ENCODE data around the gene CPLX1. TPM values are rescaled to one million over a fixed set of nuclear protein-coding genes. Genes with fewer than 3 reads are reported as not detected.
"Not testable (repeated sequence)": the region's sequence is repeated elsewhere in the genome, so short reads cannot be mapped to it uniquely, and the experiment has no call there.

Gene CPLX1
- total and polyA plus RNA-seq, 7 experiments from 2014 or later, result 0.17 to 1.9 (median 0.58) TPM; not detected in 1

DNA sequence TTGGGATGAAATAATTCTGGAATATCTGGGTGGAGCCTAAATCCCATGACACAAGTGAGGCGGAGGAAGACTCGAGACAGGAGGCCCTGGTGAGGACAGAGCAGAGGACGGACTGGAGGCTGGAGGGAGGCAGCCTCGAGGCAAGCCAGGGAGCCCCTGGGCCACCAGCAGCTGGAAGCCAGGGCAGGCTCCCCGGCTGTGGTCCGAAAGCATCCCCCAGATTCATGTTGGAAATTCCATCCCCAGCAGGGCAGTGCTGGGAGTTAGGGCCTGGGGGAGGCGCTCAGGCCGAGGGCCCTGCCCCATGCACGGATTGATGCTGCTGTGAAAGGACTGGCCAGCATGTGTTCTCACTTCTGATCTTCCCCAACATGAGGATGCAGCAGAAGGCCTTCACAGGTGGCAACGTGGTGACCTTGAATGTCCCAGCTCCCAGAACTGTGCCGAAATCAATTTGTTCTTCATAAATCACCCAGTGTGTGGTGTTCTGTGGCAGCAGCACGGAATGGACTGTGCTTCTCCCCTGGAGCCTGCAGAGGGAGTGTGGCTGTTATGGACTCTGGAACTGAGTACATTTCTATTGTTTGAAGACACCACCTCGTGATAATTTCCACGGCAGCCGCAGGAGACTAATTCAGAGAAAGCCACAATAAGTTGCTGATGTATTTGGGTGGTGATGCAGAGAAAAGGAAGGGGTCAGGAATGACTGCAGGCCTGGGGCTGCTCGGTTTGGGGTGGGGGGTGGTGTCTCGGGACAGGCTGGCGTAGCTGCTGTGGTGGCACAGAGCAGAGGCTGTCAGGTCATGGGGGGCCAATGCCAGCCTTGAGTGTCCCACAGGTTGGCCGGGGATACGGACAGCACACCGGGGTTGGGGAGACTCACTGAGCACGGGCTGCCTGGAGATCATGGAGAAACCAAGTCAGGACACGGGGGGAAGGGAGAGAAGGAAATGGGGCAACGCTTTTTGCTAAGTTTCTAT is 63.4 kb downstream of the CPLX1 start:
- POLR2A ChIA-PET, result interaction anchor here (0.7 kb wide), 1 partner anchor 413 kb away, joined by 3 read pairs; no protein-coding TSS in a partner anchor
- H3K4me3 ChIP-seq (ENCODE audit: low read length), result no peak overlapping the region
- no peaks in the 10 kb centered on the region for H3K27me3 ChIP-seq (ENCODE audit: control insufficient read depth in 2 of 2, insufficient read depth in 2 of 2, low read length in 2 of 2)
- peak overlapping the region in 3 of 9 donors; percentile 64 to 69 (median 65) for H3K27ac Mint-ChIP-seq
- ATAC-seq (no peak), DNase-seq (no peak)
- CTCF ChIA-PET, result no interaction called here
- H3K9me3 Mint-ChIP-seq, result peaks cover 0 to 20% (median 0%) of the 10 kb centered on the region in 11 donors
- H3K4me1 ChIP-seq (ENCODE audit: control insufficient read depth in 2 of 2, insufficient read depth in 2 of 2, low read length in 2 of 2), result no peaks in the 10 kb centered on the region
- H3K27me3 Mint-ChIP-seq, result no peaks in the 10 kb centered on the region
- H3K9me3 ChIP-seq (ENCODE audit: control insufficient read depth in 2 of 3, low read length in 3 of 3), result no peaks in the 10 kb centered on the region
- peaks cover 0 to 45% (median 3%) of the 10 kb centered on the region in 3 experiments for H3K36me3 ChIP-seq (ENCODE audit: control insufficient read depth in 2 of 3, insufficient read depth in 3 of 3, low read length in 3 of 3)
- no peak overlapping the region for H3K27ac ChIP-seq (ENCODE audit: low read depth, low read length)
- peaks cover 7 to 30% (median 13%) of the 10 kb centered on the region in 7 donors for H3K4me1 Mint-ChIP-seq
- intact Hi-C loops (cut with micrococcal nuclease), result no loop called here
- peaks cover 5 to 71% (median 43%) of the 10 kb centered on the region in 5 donors for H3K36me3 Mint-ChIP-seq
- no peak overlapping the region for H3K4me3 Mint-ChIP-seq

DNA sequence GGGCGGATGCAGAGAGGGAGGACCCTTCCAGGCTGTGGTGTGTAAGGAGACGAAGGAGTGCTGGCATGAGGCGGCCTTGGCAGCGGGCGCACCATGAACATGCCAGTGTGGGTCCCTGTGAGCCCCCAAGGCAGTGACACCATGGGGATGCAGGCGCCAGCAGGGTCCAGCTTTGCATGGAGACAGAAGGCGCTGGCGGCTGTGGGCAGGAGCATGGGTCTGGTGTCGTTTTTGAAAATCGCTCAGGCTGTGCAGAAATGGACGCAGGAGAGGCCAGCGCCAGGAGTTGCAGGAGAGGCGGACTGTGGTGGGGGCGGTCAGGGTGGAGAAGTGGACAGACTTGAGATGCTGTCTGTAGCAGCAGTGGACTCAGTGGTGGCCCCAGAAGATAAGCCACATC is 64.2 kb downstream of the CPLX1 start:
- H3K4me3 Mint-ChIP-seq, result no peak overlapping the region
- intact Hi-C loops (cut with micrococcal nuclease), result no loop called here
- H3K9me3 ChIP-seq (ENCODE audit: control insufficient read depth in 2 of 3, low read length in 3 of 3), result no peaks in the 10 kb centered on the region
- no peaks in the 10 kb centered on the region for H3K4me1 ChIP-seq (ENCODE audit: control insufficient read depth in 2 of 2, insufficient read depth in 2 of 2, low read length in 2 of 2)
- CTCF ChIA-PET, result no interaction called here
- peak overlapping the region in 2 of 9 donors; percentile 23 to 56 for H3K27ac Mint-ChIP-seq
- POLR2A ChIA-PET, result interaction anchor here (0.7 kb wide), 1 partner anchor 553 kb away, joined by 3 read pairs; no protein-coding TSS in a partner anchor
- peaks cover 5 to 65% (median 36%) of the 10 kb centered on the region in 5 donors for H3K36me3 Mint-ChIP-seq
- peaks cover 0 to 20% (median 0%) of the 10 kb centered on the region in 11 donors for H3K9me3 Mint-ChIP-seq
- H3K27ac ChIP-seq (ENCODE audit: low read depth, low read length), result no peak overlapping the region
- no peak overlapping the region for H3K4me3 ChIP-seq (ENCODE audit: low read length)
- H3K27me3 Mint-ChIP-seq, result no peaks in the 10 kb centered on the region
- peaks cover 7 to 31% (median 13%) of the 10 kb centered on the region in 7 donors for H3K4me1 Mint-ChIP-seq
- H3K27me3 ChIP-seq (ENCODE audit: control insufficient read depth in 2 of 2, insufficient read depth in 2 of 2, low read length in 2 of 2), result no peaks in the 10 kb centered on the region
- no peak for ATAC-seq
- H3K36me3 ChIP-seq (ENCODE audit: control insufficient read depth in 2 of 3, insufficient read depth in 3 of 3, low read length in 3 of 3), result peaks cover 0 to 39% (median 0%) of the 10 kb centered on the region in 3 experiments
- no peak for DNase-seq

DNA sequence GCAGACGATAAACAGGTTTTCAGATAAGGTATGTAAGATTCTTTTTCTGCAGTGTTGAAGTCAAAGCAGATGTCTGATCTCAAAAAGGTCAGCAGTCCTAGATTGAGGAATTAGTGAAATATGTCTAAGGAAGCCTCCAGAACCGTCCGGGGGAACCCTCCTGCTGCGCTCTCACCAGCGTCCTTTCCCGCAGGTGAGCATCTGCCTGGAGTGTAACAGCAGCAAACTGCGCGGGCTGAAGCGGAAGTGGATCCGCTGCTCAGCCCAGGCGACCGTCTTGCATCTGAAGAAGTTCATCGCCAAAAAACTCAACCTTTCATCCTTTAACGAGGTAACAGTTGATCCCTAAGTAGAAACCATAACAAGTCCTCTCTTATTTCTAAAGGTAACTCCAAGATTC is 64.8 kb downstream of the CPLX1 start:
- no peaks in the 10 kb centered on the region for H3K9me3 ChIP-seq (ENCODE audit: control insufficient read depth in 2 of 3, low read length in 3 of 3)
- H3K36me3 Mint-ChIP-seq, result peaks cover 2 to 60% (median 30%) of the 10 kb centered on the region in 5 donors
- ChIA-PET CTCF (no interaction called here), POLR2A (interaction anchor here (0.7 kb wide), 1 partner anchor 553 kb away, joined by 3 read pairs; no protein-coding TSS in a partner anchor)
- peaks cover 7 to 31% (median 13%) of the 10 kb centered on the region in 7 donors for H3K4me1 Mint-ChIP-seq
- H3K27me3 Mint-ChIP-seq, result no peaks in the 10 kb centered on the region
- DNase-seq (no peak), ATAC-seq (no peak)
- peaks cover 0 to 33% (median 0%) of the 10 kb centered on the region in 3 experiments for H3K36me3 ChIP-seq (ENCODE audit: control insufficient read depth in 2 of 3, insufficient read depth in 3 of 3, low read length in 3 of 3)
- H3K4me3 ChIP-seq (ENCODE audit: low read length), result no peak overlapping the region
- no peaks in the 10 kb centered on the region for H3K4me1 ChIP-seq (ENCODE audit: control insufficient read depth in 2 of 2, insufficient read depth in 2 of 2, low read length in 2 of 2)
- H3K27me3 ChIP-seq (ENCODE audit: control insufficient read depth in 2 of 2, insufficient read depth in 2 of 2, low read length in 2 of 2), result no peaks in the 10 kb centered on the region
- no peak overlapping the region for H3K4me3 Mint-ChIP-seq
- intact Hi-C loops (cut with micrococcal nuclease), result no loop called here
- H3K27ac Mint-ChIP-seq, result peak overlapping the region in 1 of 9 donors; percentile 55
- H3K9me3 Mint-ChIP-seq, result peaks cover 0 to 17% (median 0%) of the 10 kb centered on the region in 11 donors
- no peak overlapping the region for H3K27ac ChIP-seq (ENCODE audit: low read depth, low read length)

DNA sequence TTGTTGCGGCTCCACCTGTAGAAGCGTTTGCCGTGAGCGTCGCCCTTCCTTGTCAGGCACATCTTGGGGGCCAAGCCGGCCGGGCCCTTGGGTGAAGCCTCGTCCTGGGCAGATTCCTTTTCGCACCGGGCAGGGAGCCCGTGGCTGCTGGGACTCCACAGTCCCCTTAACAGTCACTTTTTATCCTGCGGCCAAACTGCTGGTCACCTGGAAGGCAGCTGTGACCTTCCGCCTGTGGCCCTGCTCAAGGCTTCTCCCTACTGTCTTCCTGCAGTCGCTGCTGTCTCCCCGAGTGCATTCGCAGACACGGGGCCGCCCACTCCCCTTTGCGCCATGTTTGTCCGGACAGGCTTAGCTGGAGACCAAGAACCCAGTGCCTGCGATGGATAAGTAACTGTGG is 65.3 kb downstream of the CPLX1 start:
- H3K27me3 Mint-ChIP-seq, result no peaks in the 10 kb centered on the region
- no peaks in the 10 kb centered on the region for H3K4me1 ChIP-seq (ENCODE audit: control insufficient read depth in 2 of 2, insufficient read depth in 2 of 2, low read length in 2 of 2)
- H3K4me1 Mint-ChIP-seq, result peaks cover 7 to 30% (median 13%) of the 10 kb centered on the region in 7 donors
- no peak for ATAC-seq
- H3K36me3 Mint-ChIP-seq, result peaks cover 0 to 55% (median 25%) of the 10 kb centered on the region in 5 donors
- no peak overlapping the region for H3K27ac ChIP-seq (ENCODE audit: low read depth, low read length)
- peak overlapping the region in 3 of 9 donors; percentile 10 to 57 (median 55) for H3K27ac Mint-ChIP-seq
- H3K9me3 ChIP-seq (ENCODE audit: control insufficient read depth in 2 of 3, low read length in 3 of 3), result no peaks in the 10 kb centered on the region
- DNase-seq, result no peak
- ChIA-PET POLR2A (no interaction called here), CTCF (no interaction called here)
- peaks cover 0 to 16% (median 0%) of the 10 kb centered on the region in 11 donors for H3K9me3 Mint-ChIP-seq
- peaks cover 0 to 28% (median 0%) of the 10 kb centered on the region in 3 experiments for H3K36me3 ChIP-seq (ENCODE audit: control insufficient read depth in 2 of 3, insufficient read depth in 3 of 3, low read length in 3 of 3)
- no peak overlapping the region for H3K4me3 ChIP-seq (ENCODE audit: low read length)
- H3K4me3 Mint-ChIP-seq, result no peak overlapping the region
- H3K27me3 ChIP-seq (ENCODE audit: control insufficient read depth in 2 of 2, insufficient read depth in 2 of 2, low read length in 2 of 2), result no peaks in the 10 kb centered on the region
- intact Hi-C loops (cut with micrococcal nuclease), result no loop called here

DNA sequence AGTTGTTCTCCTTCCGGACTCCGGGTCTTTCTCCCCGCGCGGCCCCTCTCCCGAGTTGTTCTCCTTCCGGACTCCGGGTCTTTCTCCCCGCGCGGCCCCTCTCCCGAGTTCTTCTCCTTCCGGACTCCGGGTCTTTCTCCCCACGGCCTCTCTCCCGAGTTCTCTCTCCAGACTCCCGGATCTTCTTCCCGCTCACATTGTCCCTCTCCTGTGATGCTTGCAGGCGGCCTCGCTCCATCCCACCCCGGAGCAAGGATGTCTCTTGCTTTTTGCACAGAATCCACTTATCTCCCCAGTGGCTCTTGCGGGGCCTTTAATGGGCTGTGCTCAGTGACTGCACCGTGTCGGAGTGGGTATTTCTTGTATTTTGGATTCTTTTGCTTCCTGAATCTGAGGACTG is 66.1 kb downstream of the CPLX1 start:
- H3K27ac ChIP-seq (ENCODE audit: low read depth, low read length); H3K4me3 ChIP-seq (ENCODE audit: low read length); ATAC-seq; POLR2A ChIA-PET; intact Hi-C loops (cut with micrococcal nuclease); CTCF ChIA-PET; H3K4me1 ChIP-seq (ENCODE audit: control insufficient read depth in 2 of 2, insufficient read depth in 2 of 2, low read length in 2 of 2); DNase-seq; H3K27me3 Mint-ChIP-seq; H3K27me3 ChIP-seq (ENCODE audit: control insufficient read depth in 2 of 2, insufficient read depth in 2 of 2, low read length in 2 of 2); H3K9me3 ChIP-seq (ENCODE audit: control insufficient read depth in 2 of 3, low read length in 3 of 3): not testable (repeated sequence)
- H3K4me1 Mint-ChIP-seq, result peaks cover 7 to 28% (median 13%) of the 10 kb centered on the region in 7 donors
- peak overlapping the region in 4 of 9 donors; percentile 10 to 57 (median 36) for H3K27ac Mint-ChIP-seq
- peak overlapping the region in 1 of 10 donors; percentile 10 for H3K4me3 Mint-ChIP-seq
- H3K36me3 Mint-ChIP-seq, result peaks cover 0 to 56% (median 24%) of the 10 kb centered on the region in 5 donors
- peaks cover 0 to 24% (median 0%) of the 10 kb centered on the region in 3 experiments for H3K36me3 ChIP-seq (ENCODE audit: control insufficient read depth in 2 of 3, insufficient read depth in 3 of 3, low read length in 3 of 3)
- H3K9me3 Mint-ChIP-seq, result peaks cover 0 to 13% (median 0%) of the 10 kb centered on the region in 11 donors

DNA sequence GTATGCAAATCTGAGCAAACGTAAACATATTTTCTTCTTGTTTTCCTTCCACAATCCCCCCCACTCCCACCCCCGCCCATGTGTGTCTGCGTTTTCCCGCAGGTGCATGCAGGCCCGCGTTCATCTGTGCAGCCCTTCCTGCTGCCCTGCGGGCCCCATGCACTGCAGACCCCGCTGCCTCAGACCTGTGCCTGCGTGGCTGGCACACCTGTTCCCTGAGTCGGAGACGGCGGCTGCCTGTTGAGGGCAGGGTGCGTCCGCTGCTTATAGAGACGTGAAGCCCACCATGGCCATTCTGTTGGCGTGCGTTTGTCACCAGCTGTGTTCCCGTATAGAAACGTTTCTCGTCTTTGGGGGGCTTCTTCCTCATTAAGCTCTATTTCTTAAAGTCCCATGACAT is 68.8 kb downstream of the CPLX1 start:
- Histone ChIP-seq H3K27ac (ENCODE audit: low read depth, low read length) (no peak overlapping the region), H3K9me3 (ENCODE audit: control insufficient read depth in 2 of 3, low read length in 3 of 3) (no peaks in the 10 kb centered on the region), H3K4me1 (ENCODE audit: control insufficient read depth in 2 of 2, insufficient read depth in 2 of 2, low read length in 2 of 2) (no peaks in the 10 kb centered on the region), H3K4me3 (ENCODE audit: low read length) (no peak overlapping the region), H3K27me3 (ENCODE audit: control insufficient read depth in 2 of 2, insufficient read depth in 2 of 2, low read length in 2 of 2) (no peaks in the 10 kb centered on the region), H3K36me3 (ENCODE audit: control insufficient read depth in 2 of 3, insufficient read depth in 3 of 3, low read length in 3 of 3) (peaks cover 0 to 17% (median 0%) of the 10 kb centered on the region in 3 experiments)
- DNase-seq (no peak), ATAC-seq (no peak)
- Mint-ChIP-seq H3K27ac (no peak overlapping the region), H3K9me3 (no peaks in the 10 kb centered on the region), H3K36me3 (peaks cover 0 to 40% (median 19%) of the 10 kb centered on the region in 5 donors), H3K27me3 (no peaks in the 10 kb centered on the region), H3K4me1 (peaks cover 3 to 20% (median 14%) of the 10 kb centered on the region in 7 donors), H3K4me3 (no peak overlapping the region)
- ChIA-PET CTCF (no interaction called here), POLR2A (no interaction called here)
- intact Hi-C loops (cut with micrococcal nuclease), result no loop called here
